ENCODE data around the gene CAPRIN1. TPM values are rescaled to one million over a fixed set of nuclear protein-coding genes. Genes with fewer than 3 reads are reported as not detected.

The CAPRIN1 gene
- polyA plus RNA-seq, 2 of the 4 experiments (the other 2 are of a cell fraction) = 159 to 255 TPM

- no peak for TF ChIP-seq CTCF (IDR thresholded peaks at IDR 0.05)
Observed at GRCh38 chr11:34055218-34056000, 3.9 kb downstream of the CAPRIN1 start (continued).

- FAIRE-seq (no peak), DNase-seq (ENCODE audit: low read depth in 1 of 2, low spot score in 1 of 2) (no peak), ATAC-seq (no peak)
- Histone ChIP-seq H3K27ac (no peak overlapping the region), H3K4me3 (no peak overlapping the region), H3K4me2 (peak overlapping the region; percentile 77), H3K4me1 (peaks cover 41% of the 10 kb centered on the region), H3K9me3 (no peaks in the 10 kb centered on the region)
- TF ChIP-seq RFX5 (IDR thresholded peaks at IDR 0.05) = no peak
- no peak for TF ChIP-seq BHLHE40 (IDR thresholded peaks at IDR 0.05; ENCODE audit: low read depth, low read length)
- TF ChIP-seq SREBF2 (IDR thresholded peaks at IDR 0.05) = no peak
- TF ChIP-seq CBX8 (IDR thresholded peaks at IDR 0.05) = no peak
- no peak for TF ChIP-seq POLR2AphosphoS2 (conservative IDR thresholded peaks at IDR 0.05; ENCODE audit: low read length)
- TF ChIP-seq MAZ (IDR thresholded peaks at IDR 0.05; ENCODE audit: borderline replicate concordance, low read depth, low read length) = no peak
- TF ChIP-seq E2F6 (IDR thresholded peaks at IDR 0.05; ENCODE audit: borderline replicate concordance, low read depth) = no peak
- no peak for TF ChIP-seq RCOR1 (IDR thresholded peaks at IDR 0.05; ENCODE audit: low read depth, low read length)
- no peak for TF ChIP-seq ZC3H11A (IDR thresholded peaks at IDR 0.05)
- no peak for TF ChIP-seq NPAS2 (CRISPR knock-in tag; IDR thresholded peaks at IDR 0.05; ENCODE audit: borderline replicate concordance)
- no peak for TF ChIP-seq ZFP36 (IDR thresholded peaks at IDR 0.05; ENCODE audit: borderline replicate concordance, partially characterized antibody)
- no peak for TF ChIP-seq TP53 (CRISPR knock-in tag; IDR thresholded peaks at IDR 0.05)
- no peak for TF ChIP-seq PBX3 (IDR thresholded peaks at IDR 0.05)
- no peak for TF ChIP-seq FOXS1 (CRISPR knock-in tag; IDR thresholded peaks at IDR 0.05)
- TF ChIP-seq GATA3 (IDR thresholded peaks at IDR 0.05; ENCODE audit: borderline replicate concordance) = no peak
- TF ChIP-seq SMC3 (IDR thresholded peaks at IDR 0.05) = no peak
- TF ChIP-seq CHD4 (IDR thresholded peaks at IDR 0.05; ENCODE audit: borderline replicate concordance) = no peak
- TF ChIP-seq RARB (CRISPR knock-in tag; IDR thresholded peaks at IDR 0.05) = no peak
- WGBS (ENCODE audit: missing lambda C conversion rate) = 31% methylated on average over 2 of the region's 2 CpGs
- POLR2A ChIA-PET = no interaction called here
- CTCF ChIA-PET = interaction anchor here (1.8 kb wide), 1 partner anchor 9 kb away, joined by 6 read pairs; no protein-coding TSS in a partner anchor
Observed at GRCh38 chr11:34056672-34057071, 5.1 kb downstream of the CAPRIN1 start.

GRCh38 chr11:34063061-34063795, 11.7 kb downstream of the CAPRIN1 start:
- 90% methylated on average over 2 of the region's 2 CpGs for WGBS (ENCODE audit: missing lambda C conversion rate)
- ChIA-PET CTCF (interaction anchor here (0.6 to 1.2 kb wide), 3 partner anchors 10 to 111 kb away, joined by 3 read pairs; no protein-coding TSS in a partner anchor), POLR2A (interaction anchor here (1.2 kb wide), 1 partner anchor 10 kb away, joined by 3 read pairs; no protein-coding TSS in a partner anchor)
- H3K4me2 ChIP-seq = no peak overlapping the region
- H3K27ac ChIP-seq = no peak overlapping the region
- no peaks in the 10 kb centered on the region for H3K9me3 ChIP-seq
- DNase-seq (ENCODE audit: low read depth in 1 of 2, low spot score in 1 of 2) (no peak), ATAC-seq (no peak), FAIRE-seq (no peak)
- peaks cover 29% of the 10 kb centered on the region for H3K4me1 ChIP-seq
- no peak overlapping the region for H3K4me3 ChIP-seq
- TF ChIP-seq FOSL2 (IDR thresholded peaks at IDR 0.05) (no peak), FOSL2 (CRISPR knock-in tag; IDR thresholded peaks at IDR 0.05) (no peak), REST (IDR thresholded peaks at IDR 0.05) (no peak), MAZ (IDR thresholded peaks at IDR 0.05; ENCODE audit: borderline replicate concordance, low read depth, low read length) (no peak), NR3C1 (IDR thresholded peaks at IDR 0.05) (no peak), MAX (IDR thresholded peaks at IDR 0.05) (no peak), HOXB5 (CRISPR knock-in tag; IDR thresholded peaks at IDR 0.05) (no peak), CBX8 (IDR thresholded peaks at IDR 0.05) (no peak), ZC3H11A (IDR thresholded peaks at IDR 0.05) (no peak), HEYL (CRISPR knock-in tag; IDR thresholded peaks at IDR 0.05) (no peak), RNF2 (IDR thresholded peaks at IDR 0.05; ENCODE audit: borderline replicate concordance, low read depth) (no peak), ESRRA (IDR thresholded peaks at IDR 0.05; ENCODE audit: borderline replicate concordance, low read length) (no peak)
